HepG2 (cell line): Measurements from ENCODE around the gene SAPCD2. TPM values are rescaled to one million over a fixed set of nuclear protein-coding genes. Genes with fewer than 3 reads are reported as not detected.

Experiments
- ATAC-seq: fragments of 200-7000 bp; cut with Tn5 transposase; 3 replicates; pipeline ENCODE4 v1.9.1; 2020; ENCODE audit warnings: mild to moderate bottlenecking, moderate library complexity
- BruUV-seq: library from RNA; stranded (reverse); fragments of 400-500 nt; replicated peaks from 2 replicates; lab custom pipeline; 2021; lab: Mats Ljungman, UMichigan
- CTCF ChIA-PET: fragments of 300-600 bp; formaldehyde crosslinking; extraction: SDS; loops from one replicate; lab custom pipeline; 2021; ENCODE audit warnings: low total read pairs, inconsistent platforms, low intra/inter-chr PET ratio; lab: Yijun Ruan, JAX
- POLR2A ChIA-PET: fragments of 350-600 bp; sonication (Branson Sonifier 250); formaldehyde crosslinking; loops from one replicate; lab custom pipeline; 2020; ENCODE audit warnings: antibody characterized with exemption, inconsistent platforms; lab: Yijun Ruan, JAX
- DNase-seq: peaks from one replicate; pipeline ENCODE4 v3.0.0-alpha.2; 2015; ENCODE audit warnings: low spot score
- FAIRE-seq: peaks from 3 replicates; lab custom pipeline; 2011; peaks lifted over from hg19 to GRCh38; lab: Jason Lieb, UNC
- H2AFZ ChIP-seq: one replicate; pipeline ENCODE4 v1.6.1; 2011; ENCODE audit warnings: low read length, inconsistent platforms
- H3K27ac ChIP-seq: fragments of 300-600 bp; 3 replicates; pipeline ENCODE4 v1.8.0; 2011; ENCODE audit warnings: mixed run types, mild to moderate bottlenecking, mixed read lengths, low read length, inconsistent platforms; ENCODE audit not compliant: insufficient read depth; ENCODE audit errors: extremely low read length
- H3K27me3 ChIP-seq, 2 experiments: fragments of 200-600 bp in 1 of 2; 2 replicates in 1 of 2; 3 replicates in 1 of 2; pipeline versions ENCODE4 v1.6.0 to v1.8.0; 2011; ENCODE audit warnings: low read length in 2 of 2, mild to moderate bottlenecking in 2 of 2, moderate library complexity in 2 of 2, inconsistent platforms in 1 of 2; ENCODE audit not compliant: insufficient read depth in 2 of 2, control insufficient read depth in 1 of 2
- H3K36me3 ChIP-seq, 2 experiments: fragments of 200-600 bp in 1 of 2; replicated peaks in 1 of 2; 2 replicates in 1 of 2; 3 replicates in 1 of 2; pipeline versions ENCODE4 v1.5.1 to v1.8.0; 2011; ENCODE audit warnings: low read length in 2 of 2, inconsistent platforms in 1 of 2; ENCODE audit not compliant: insufficient read depth in 2 of 2, control insufficient read depth in 1 of 2
- H3K4me1 ChIP-seq: 2 replicates; pipeline ENCODE4 v1.5.1; 2012; ENCODE audit warnings: low read length, inconsistent platforms; ENCODE audit not compliant: insufficient read depth
- H3K4me2 ChIP-seq: 2 replicates; pipeline ENCODE4 v1.6.0; 2011; ENCODE audit warnings: low read depth, low read length, inconsistent platforms
- H3K4me3 ChIP-seq, 3 experiments: fragments of 200-600 bp in 1 of 3; sonication (generic), shearing (Covaris generic) in 1 of 3; replicated peaks in 1 of 3; 2 replicates each; pipeline ENCODE4 v1.5.1; 2011 to 2016; ENCODE audit warnings: low read length in 3 of 3, inconsistent platforms in 2 of 3, low read depth in 2 of 3, mild to moderate bottlenecking in 2 of 3, control low read depth in 1 of 3, mixed read lengths in 1 of 3; ENCODE audit not compliant: insufficient read depth in 1 of 3
- H3K79me2 ChIP-seq: one replicate; pipeline ENCODE4 v1.6.1; 2011; ENCODE audit warnings: low read length, inconsistent platforms; ENCODE audit not compliant: insufficient read depth
- H3K9ac ChIP-seq: 2 replicates; pipeline ENCODE4 v1.6.0; 2011; ENCODE audit warnings: mild to moderate bottlenecking, low read depth, low read length, inconsistent platforms; ENCODE audit not compliant: insufficient read depth
- H3K9me3 ChIP-seq: 2 replicates; pipeline ENCODE4 v1.5.1; 2012; ENCODE audit warnings: mild to moderate bottlenecking, low read length
- H4K20me1 ChIP-seq: 2 replicates; pipeline ENCODE4 v1.6.0; 2011; ENCODE audit warnings: inconsistent platforms, mild to moderate bottlenecking, low read length, moderate library complexity; ENCODE audit not compliant: insufficient read depth
- DPF2 ChIP-seq: sonication (generic); formaldehyde crosslinking; IDR thresholded peaks from 2 replicates; pipeline ENCODE4 v1.4.0; 2020; ENCODE audit warnings: mild to moderate bottlenecking, low read depth, missing genetic modification reagents, borderline replicate concordance
- FLYWCH1 ChIP-seq: sonication (generic); formaldehyde crosslinking; IDR thresholded peaks from 2 replicates; pipeline ENCODE4 v1.8.1; 2023; ENCODE audit warnings: mild to moderate bottlenecking, missing genetic modification reagents
- FOXM1 ChIP-seq: sonication (generic); formaldehyde crosslinking; IDR thresholded peaks from 2 replicates; pipeline ENCODE4 v1.5.0; 2020; ENCODE audit warnings: missing genetic modification reagents
- KDM4B ChIP-seq: sonication (generic); formaldehyde crosslinking; IDR thresholded peaks from 2 replicates; pipeline ENCODE4 v1.4.0; 2020; ENCODE audit warnings: missing genetic modification reagents
- KLF6 ChIP-seq: IDR thresholded peaks from 2 replicates; pipeline ENCODE4 v1.8.0; 2016; ENCODE audit warnings: missing biosample characterization, missing genetic modification reagents
- TBP ChIP-seq: sonication (generic); formaldehyde crosslinking; IDR thresholded peaks from 2 replicates; pipeline ENCODE4 v1.5.0; 2020; ENCODE audit warnings: missing genetic modification reagents
- TRIM24 ChIP-seq: sonication (generic); formaldehyde crosslinking; IDR thresholded peaks from 2 replicates; pipeline ENCODE4 v1.8.0; 2022; ENCODE audit warnings: mild to moderate bottlenecking, missing genetic modification reagents
- YEATS4 ChIP-seq: sonication (generic); formaldehyde crosslinking; IDR thresholded peaks from 2 replicates; pipeline ENCODE4 v1.4.0; 2020; ENCODE audit warnings: missing genetic modification reagents, borderline replicate concordance
- ZNF326 ChIP-seq: sonication (generic); formaldehyde crosslinking; IDR thresholded peaks from 2 replicates; pipeline ENCODE4 v1.4.0; 2020; ENCODE audit warnings: missing genetic modification reagents, borderline replicate concordance
- WGBS: methylation state at CpG from one replicate; pipeline ENCODE4 v1.1.6; 2017; ENCODE audit warnings: low lambda C conversion rate; 5-methylcytosine and 5-hydroxymethylcytosine counted together
- in situ Hi-C: cut with HindIII; loops from 2 replicates; pipeline ENCODE4 v1.10.0; 2017; ENCODE audit warnings: low pct_unique_long_range_greater_than_20kb; ENCODE audit not compliant: extremely low pct_ligation_motif_present
- intact Hi-C: fragments of 100-400 bp; cut with micrococcal nuclease; formaldehyde crosslinking; loops from one replicate; pipeline ENCODE4 v1.10.0; 2022; ENCODE audit not compliant: unreplicated experiment
- polyA plus RNA-seq, 8 experiments: library from polyadenylated mRNA; depleted of rRNA in 3 of 8; stranded (reverse) in 7 of 8; unstranded in 1 of 8; fragments of >200 nt; fragmentation: Illumina TruSeq in 4 of 8; extraction: Trizol in 4 of 8; gene quantifications; 2 replicates each; pipeline versions ENCODE4 v1.2.1 to v1.2.3, GENCODE V29; 2011 to 2016; ENCODE audit warnings: low read depth in 4 of 8, missing spikeins in 1 of 8, mixed read lengths in 1 of 8; ENCODE audit not compliant: insufficient read depth in 1 of 8
- total RNA-seq, 5 experiments: library from RNA; depleted of rRNA; stranded (reverse); fragments of >200 nt; fragmentation: Illumina TruSeq; extraction: Trizol; gene quantifications; 2 replicates each; pipeline ENCODE4 v1.2.3, GENCODE V29; 2016; ENCODE audit warnings: low read depth in 1 of 5
- TF ChIP-seq, protein P1 (sequence below): sonication (generic); formaldehyde crosslinking; IDR thresholded peaks from 2 replicates; pipeline ENCODE4 v1.5.0; 2020; ENCODE audit warnings: mild to moderate bottlenecking, missing genetic modification reagents, borderline replicate concordance
- TF ChIP-seq, protein P2 (sequence below): sonication (generic); formaldehyde crosslinking; IDR thresholded peaks from 2 replicates; pipeline ENCODE4 v1.4.0; 2020; ENCODE audit warnings: missing genetic modification reagents, mild to moderate bottlenecking, borderline replicate concordance
- TF ChIP-seq, protein P3 (sequence below): fragments of 450-650 bp; IDR thresholded peaks from 2 replicates; pipeline ENCODE4 v1.6.1; 2017
- TF ChIP-seq, protein P4 (sequence below): sonication (generic); formaldehyde crosslinking; IDR thresholded peaks from 2 replicates; pipeline ENCODE4 v1.5.0; 2020; ENCODE audit warnings: missing genetic modification reagents

The SAPCD2 gene
- total and polyA plus RNA-seq, 2 of the 13 experiments (the other 11 are each of a cell fraction or from before 2014, with no cell fraction given) = 21.9 to 42.8 TPM

- Histone ChIP-seq H3K9ac (peak overlapping the region; percentile 82), H3K27ac (peak overlapping the region; percentile 96), H3K36me3 (no peaks in the 10 kb centered on the region), H4K20me1 (no peaks in the 10 kb centered on the region), H3K4me1 (peaks cover 57% of the 10 kb centered on the region), H3K79me2 (peaks cover 9% of the 10 kb centered on the region), H3K9me3 (no peaks in the 10 kb centered on the region), H3K4me3 (peak overlapping the region; percentile 64 to 84 (median 70)), H3K27me3 (no peaks in the 10 kb centered on the region; a peak in 2 of 5 replicates), H3K4me2 (peak overlapping the region; percentile 84), H2AFZ (no peak overlapping the region)
- in situ Hi-C loops = no loop called here
- ATAC-seq (peak; percentile 79), FAIRE-seq (peak; percentile 90), DNase-seq (peak; percentile 86)
- no TSS peak for BruUV-seq
- POLR2A ChIA-PET = interaction anchor here (0.7 to 4.4 kb wide), 28 partner anchors 8 to 255 kb away, joined by 3 to 55 read pairs (median 4); partner anchors contain the start of genes ABCA2, MAN1B1, PAXX and SAPCD2
- WGBS = 34% methylated on average over 4 of the region's 28 CpGs
- CTCF ChIA-PET = interaction anchor here (1.5 kb wide), 1 partner anchor 26 kb away, joined by 4 read pairs; no protein-coding TSS in a partner anchor
- intact Hi-C loops = no loop called here
- TF ChIP-seq FLYWCH1 (0 out of 2 replicates have a peak, but pooled peaks have one; percentile 47), TBP (CRISPR knock-in tag) (no peak), DPF2 (peak; percentile 53; the same call in 1 of the 2 replicates), YEATS4 (0 out of 2 replicates have a peak, but pooled peaks have one; percentile 57), ZNF326 (CRISPR knock-in tag) (peak; percentile 56; the same call in 1 of the 2 replicates), KLF6 (CRISPR knock-in tag) (0 out of 2 replicates have a peak, but pooled peaks have one; percentile 16), KDM4B (CRISPR knock-in tag) (no peak), FOXM1 (no peak), TRIM24 (no peak)
- TF ChIP-seq, protein P1, sequence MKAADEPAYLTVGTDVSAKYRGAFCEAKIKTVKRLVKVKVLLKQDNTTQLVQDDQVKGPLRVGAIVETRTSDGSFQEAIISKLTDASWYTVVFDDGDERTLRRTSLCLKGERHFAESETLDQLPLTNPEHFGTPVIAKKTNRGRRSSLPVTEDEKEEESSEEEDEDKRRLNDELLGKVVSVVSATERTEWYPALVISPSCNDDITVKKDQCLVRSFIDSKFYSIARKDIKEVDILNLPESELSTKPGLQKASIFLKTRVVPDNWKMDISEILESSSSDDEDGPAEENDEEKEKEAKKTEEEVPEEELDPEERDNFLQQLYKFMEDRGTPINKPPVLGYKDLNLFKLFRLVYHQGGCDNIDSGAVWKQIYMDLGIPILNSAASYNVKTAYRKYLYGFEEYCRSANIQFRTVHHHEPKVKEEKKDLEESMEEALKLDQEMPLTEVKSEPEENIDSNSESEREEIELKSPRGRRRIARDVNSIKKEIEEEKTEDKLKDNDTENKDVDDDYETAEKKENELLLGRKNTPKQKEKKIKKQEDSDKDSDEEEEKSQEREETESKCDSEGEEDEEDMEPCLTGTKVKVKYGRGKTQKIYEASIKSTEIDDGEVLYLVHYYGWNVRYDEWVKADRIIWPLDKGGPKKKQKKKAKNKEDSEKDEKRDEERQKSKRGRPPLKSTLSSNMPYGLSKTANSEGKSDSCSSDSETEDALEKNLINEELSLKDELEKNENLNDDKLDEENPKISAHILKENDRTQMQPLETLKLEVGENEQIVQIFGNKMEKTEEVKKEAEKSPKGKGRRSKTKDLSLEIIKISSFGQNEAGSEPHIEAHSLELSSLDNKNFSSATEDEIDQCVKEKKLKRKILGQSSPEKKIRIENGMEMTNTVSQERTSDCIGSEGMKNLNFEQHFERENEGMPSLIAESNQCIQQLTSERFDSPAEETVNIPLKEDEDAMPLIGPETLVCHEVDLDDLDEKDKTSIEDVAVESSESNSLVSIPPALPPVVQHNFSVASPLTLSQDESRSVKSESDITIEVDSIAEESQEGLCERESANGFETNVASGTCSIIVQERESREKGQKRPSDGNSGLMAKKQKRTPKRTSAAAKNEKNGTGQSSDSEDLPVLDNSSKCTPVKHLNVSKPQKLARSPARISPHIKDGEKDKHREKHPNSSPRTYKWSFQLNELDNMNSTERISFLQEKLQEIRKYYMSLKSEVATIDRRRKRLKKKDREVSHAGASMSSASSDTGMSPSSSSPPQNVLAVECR = peak; percentile 70; the same call in 1 of the 2 replicates
- TF ChIP-seq, protein P2, sequence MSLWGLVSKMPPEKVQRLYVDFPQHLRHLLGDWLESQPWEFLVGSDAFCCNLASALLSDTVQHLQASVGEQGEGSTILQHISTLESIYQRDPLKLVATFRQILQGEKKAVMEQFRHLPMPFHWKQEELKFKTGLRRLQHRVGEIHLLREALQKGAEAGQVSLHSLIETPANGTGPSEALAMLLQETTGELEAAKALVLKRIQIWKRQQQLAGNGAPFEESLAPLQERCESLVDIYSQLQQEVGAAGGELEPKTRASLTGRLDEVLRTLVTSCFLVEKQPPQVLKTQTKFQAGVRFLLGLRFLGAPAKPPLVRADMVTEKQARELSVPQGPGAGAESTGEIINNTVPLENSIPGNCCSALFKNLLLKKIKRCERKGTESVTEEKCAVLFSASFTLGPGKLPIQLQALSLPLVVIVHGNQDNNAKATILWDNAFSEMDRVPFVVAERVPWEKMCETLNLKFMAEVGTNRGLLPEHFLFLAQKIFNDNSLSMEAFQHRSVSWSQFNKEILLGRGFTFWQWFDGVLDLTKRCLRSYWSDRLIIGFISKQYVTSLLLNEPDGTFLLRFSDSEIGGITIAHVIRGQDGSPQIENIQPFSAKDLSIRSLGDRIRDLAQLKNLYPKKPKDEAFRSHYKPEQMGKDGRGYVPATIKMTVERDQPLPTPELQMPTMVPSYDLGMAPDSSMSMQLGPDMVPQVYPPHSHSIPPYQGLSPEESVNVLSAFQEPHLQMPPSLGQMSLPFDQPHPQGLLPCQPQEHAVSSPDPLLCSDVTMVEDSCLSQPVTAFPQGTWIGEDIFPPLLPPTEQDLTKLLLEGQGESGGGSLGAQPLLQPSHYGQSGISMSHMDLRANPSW (CRISPR knock-in tag) = no peak
- TF ChIP-seq, protein P3, sequence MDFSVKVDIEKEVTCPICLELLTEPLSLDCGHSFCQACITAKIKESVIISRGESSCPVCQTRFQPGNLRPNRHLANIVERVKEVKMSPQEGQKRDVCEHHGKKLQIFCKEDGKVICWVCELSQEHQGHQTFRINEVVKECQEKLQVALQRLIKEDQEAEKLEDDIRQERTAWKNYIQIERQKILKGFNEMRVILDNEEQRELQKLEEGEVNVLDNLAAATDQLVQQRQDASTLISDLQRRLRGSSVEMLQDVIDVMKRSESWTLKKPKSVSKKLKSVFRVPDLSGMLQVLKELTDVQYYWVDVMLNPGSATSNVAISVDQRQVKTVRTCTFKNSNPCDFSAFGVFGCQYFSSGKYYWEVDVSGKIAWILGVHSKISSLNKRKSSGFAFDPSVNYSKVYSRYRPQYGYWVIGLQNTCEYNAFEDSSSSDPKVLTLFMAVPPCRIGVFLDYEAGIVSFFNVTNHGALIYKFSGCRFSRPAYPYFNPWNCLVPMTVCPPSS = no peak
- TF ChIP-seq, protein P4, sequence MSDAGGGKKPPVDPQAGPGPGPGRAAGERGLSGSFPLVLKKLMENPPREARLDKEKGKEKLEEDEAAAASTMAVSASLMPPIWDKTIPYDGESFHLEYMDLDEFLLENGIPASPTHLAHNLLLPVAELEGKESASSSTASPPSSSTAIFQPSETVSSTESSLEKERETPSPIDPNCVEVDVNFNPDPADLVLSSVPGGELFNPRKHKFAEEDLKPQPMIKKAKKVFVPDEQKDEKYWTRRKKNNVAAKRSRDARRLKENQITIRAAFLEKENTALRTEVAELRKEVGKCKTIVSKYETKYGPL = 0 out of 2 replicates have a peak, but pooled peaks have one; percentile 25
Observed at GRCh38 chr9:137055385-137056364, 14.7 kb downstream of the SAPCD2 start.
